Adrenal gland (tissue), 5 donors: ENCODE results near the gene CYP11A1.

Experiments used
- POLR2A ChIP-seq, 2 donors: fragments of 450-650 bp; IDR thresholded peaks; one replicate each; pipeline ENCODE4 v1.6.1; 2017; ENCODE audit warnings: antibody characterized with exemption in 2 of 2, mild to moderate bottlenecking in 2 of 2, moderate library complexity in 1 of 2
- TF ChIP-seq, protein P1 (sequence below), 6 experiments: fragments of 450-650 bp in 4 of 6; fragments of 200-600 bp in 2 of 6; sonication (generic) in 1 of 6; IDR thresholded peaks; 1 replicate in 5 of 6; 2 replicates in 1 of 6; pipeline versions ENCODE4 v1.5.1 to v1.8.0; 2016 to 2021; ENCODE audit warnings: antibody characterized with exemption in 6 of 6, mild to moderate bottlenecking in 2 of 6, moderate library complexity in 1 of 6
- donor health status: DM: no; HTN: no; CAD: no.

DNA sequence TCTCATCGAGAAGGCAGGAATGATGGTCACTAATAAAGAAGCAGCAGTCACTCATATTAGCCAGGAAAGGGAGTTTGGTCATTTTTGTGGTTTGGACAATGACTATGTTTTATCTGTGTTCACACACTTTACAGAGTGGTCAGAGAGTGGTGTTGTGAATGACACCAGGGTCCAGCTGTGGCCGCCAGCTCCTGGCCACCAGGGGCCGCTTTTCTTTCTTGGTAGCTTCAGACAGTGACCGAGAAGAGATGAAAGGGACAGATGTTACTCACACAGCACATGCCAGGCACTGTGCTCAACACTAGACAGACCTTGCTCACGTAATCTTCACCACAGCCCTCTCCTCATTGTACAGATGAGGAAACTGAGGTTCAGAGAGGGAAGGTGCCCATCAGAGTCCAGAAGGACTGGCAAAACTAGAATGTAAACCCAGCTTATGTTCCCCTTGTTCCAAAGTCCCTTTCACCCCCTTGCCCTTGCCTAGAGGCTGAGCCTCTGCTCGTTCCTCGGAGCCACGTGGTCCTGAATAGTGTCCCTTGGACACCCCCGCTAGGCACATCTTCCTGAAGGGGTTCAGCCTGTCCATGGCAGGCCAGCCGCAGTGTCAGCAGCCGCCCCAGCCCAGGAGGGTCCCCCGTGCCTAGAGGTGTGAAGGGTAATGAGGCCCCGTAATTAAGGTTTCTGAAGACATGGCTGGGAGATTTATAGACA is 55.6 kb downstream of the CYP11A1 start:
- TF ChIP-seq, protein P1, sequence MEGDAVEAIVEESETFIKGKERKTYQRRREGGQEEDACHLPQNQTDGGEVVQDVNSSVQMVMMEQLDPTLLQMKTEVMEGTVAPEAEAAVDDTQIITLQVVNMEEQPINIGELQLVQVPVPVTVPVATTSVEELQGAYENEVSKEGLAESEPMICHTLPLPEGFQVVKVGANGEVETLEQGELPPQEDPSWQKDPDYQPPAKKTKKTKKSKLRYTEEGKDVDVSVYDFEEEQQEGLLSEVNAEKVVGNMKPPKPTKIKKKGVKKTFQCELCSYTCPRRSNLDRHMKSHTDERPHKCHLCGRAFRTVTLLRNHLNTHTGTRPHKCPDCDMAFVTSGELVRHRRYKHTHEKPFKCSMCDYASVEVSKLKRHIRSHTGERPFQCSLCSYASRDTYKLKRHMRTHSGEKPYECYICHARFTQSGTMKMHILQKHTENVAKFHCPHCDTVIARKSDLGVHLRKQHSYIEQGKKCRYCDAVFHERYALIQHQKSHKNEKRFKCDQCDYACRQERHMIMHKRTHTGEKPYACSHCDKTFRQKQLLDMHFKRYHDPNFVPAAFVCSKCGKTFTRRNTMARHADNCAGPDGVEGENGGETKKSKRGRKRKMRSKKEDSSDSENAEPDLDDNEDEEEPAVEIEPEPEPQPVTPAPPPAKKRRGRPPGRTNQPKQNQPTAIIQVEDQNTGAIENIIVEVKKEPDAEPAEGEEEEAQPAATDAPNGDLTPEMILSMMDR (IDR thresholded peaks at IDR 0.05): peak; percentile 18 to 53 (median 37)
- TF ChIP-seq POLR2A (IDR thresholded peaks at IDR 0.05): no peak
